ENCODE measurements around the gene ZNF831. TPM values are rescaled to one million over a fixed set of nuclear protein-coding genes. Genes with fewer than 3 reads are reported as not detected.

The ZNF831 gene
- total RNA-seq, 2 donors from 2014 or later, result 3.3 to 5.7 TPM

GRCh38 chr20:59127839-59128238 lies 35.8 kb upstream of the ZNF831 start:
- no peaks in the 10 kb centered on the region for H3K9me3 Mint-ChIP-seq
- ATAC-seq, result no peak
- H3K36me3 Mint-ChIP-seq, result no peaks in the 10 kb centered on the region
- H3K4me1 Mint-ChIP-seq (ENCODE audit: low read depth in 2 of 2), result peaks cover 8 to 12% of the 10 kb centered on the region in 2 donors
- no peak for DNase-seq (ENCODE audit: low spot score)
- no peak overlapping the region for H3K4me3 Mint-ChIP-seq
- H3K27me3 Mint-ChIP-seq, result no peaks in the 10 kb centered on the region
- H3K27ac Mint-ChIP-seq, result peak overlapping the region in 1 of 2 donors; percentile 25

DNA sequence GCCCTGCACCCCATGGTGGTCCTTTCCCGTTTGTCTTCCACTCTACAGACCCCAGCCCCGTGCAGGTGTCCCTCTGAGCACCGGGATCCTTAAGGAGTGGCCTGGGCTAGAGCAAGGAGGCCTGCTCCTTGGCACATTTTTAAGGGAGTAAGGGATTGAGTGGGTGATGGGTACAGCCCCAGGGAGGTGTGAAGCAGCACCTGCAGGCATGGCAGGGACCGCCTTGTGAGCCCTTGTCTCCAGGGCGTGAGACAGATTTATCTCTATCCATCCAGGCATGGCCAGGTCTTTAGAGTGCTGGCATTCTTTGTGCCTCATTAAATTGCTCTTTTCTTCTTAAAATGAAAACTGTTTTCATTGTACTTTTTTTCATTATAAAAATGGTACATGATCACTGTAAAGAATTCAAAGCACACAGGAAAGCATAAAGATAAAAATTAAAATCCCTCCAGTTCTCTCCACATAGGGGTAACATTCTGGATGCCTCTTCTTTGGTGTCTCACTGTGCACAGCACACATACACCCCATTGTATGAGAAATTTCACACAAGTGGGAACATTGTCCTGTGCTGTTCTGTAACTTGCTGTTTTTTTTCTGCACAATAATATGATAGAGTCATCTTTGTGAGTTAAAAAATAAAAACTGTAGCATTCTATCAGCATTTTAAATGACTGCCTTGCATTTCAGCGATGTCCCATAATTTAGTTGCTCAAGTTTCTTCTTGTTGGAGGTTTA lies 31.9 kb upstream of the ZNF831 start:
- no peaks in the 10 kb centered on the region for H3K9me3 Mint-ChIP-seq
- H3K27ac Mint-ChIP-seq, result no peak overlapping the region
- DNase-seq (ENCODE audit: low spot score) (no peak), ATAC-seq (no peak)
- peaks cover 0 to 7% of the 10 kb centered on the region in 2 donors for H3K27me3 Mint-ChIP-seq
- H3K4me3 Mint-ChIP-seq, result no peak overlapping the region
- H3K4me1 Mint-ChIP-seq (ENCODE audit: low read depth in 2 of 2), result peaks cover 3 to 8% of the 10 kb centered on the region in 2 donors
- no peaks in the 10 kb centered on the region for H3K36me3 Mint-ChIP-seq

- Mint-ChIP-seq H3K4me1 (ENCODE audit: low read depth in 2 of 2) (peaks cover 7 to 9% of the 10 kb centered on the region in 2 donors), H3K4me3 (no peak overlapping the region), H3K9me3 (no peaks in the 10 kb centered on the region), H3K27me3 (peaks cover 0 to 7% of the 10 kb centered on the region in 2 donors), H3K27ac (no peak overlapping the region), H3K36me3 (no peaks in the 10 kb centered on the region)
- no peak for ATAC-seq
- no peak for DNase-seq (ENCODE audit: low spot score)
Observed at GRCh38 chr20:59134182-59134581, 29.4 kb upstream of the ZNF831 start.

DNA sequence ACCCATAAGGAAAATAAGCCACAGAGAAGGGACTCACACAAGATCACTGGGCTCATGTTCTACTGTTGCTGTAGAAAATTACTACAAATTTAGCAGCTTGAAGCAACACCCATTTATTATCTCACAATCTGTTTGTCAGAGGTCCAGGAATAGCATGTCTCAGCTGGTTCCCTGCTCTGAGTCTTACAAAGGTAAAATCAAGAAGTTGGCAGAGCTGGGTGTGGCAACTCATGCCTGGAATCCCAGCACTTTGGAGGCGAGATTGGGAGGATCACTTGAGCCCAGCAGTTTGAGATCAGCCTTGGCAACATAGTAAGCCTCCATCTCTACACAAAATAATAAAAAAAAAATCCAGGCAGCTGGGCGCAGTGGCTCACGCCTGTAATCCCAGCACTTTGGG lies 28.5 kb upstream of the ZNF831 start:
- no peak overlapping the region for H3K4me3 Mint-ChIP-seq
- peaks cover 9% of the 10 kb centered on the region in 2 donors for H3K4me1 Mint-ChIP-seq (ENCODE audit: low read depth in 2 of 2)
- DNase-seq (ENCODE audit: low spot score) (no peak), ATAC-seq (no peak)
- H3K9me3 Mint-ChIP-seq, result no peaks in the 10 kb centered on the region
- H3K36me3 Mint-ChIP-seq, result no peaks in the 10 kb centered on the region
- H3K27me3 Mint-ChIP-seq, result peaks cover 0 to 7% of the 10 kb centered on the region in 2 donors
- no peak overlapping the region for H3K27ac Mint-ChIP-seq

DNA sequence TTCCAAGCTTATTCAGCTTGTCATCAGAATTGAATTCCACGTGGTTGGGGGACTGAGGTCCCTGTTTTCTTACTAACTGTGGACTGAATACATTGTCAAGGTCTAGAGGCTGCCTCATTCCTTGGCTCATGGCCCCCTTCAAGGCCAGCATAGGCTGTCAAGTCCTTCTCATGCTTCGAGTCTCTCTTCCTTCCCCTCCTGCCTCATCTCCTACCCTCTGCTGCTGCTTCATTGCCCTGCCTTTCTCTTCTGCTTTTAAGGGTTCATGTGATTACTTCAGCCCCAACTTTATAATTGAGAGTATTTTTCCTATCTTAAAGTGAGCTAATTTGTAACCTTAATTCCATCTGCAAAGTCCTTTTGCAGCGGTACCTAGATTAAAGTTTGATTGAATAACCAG lies 27.6 kb upstream of the ZNF831 start:
- Mint-ChIP-seq H3K4me3 (no peak overlapping the region), H3K36me3 (no peaks in the 10 kb centered on the region), H3K27ac (no peak overlapping the region), H3K4me1 (ENCODE audit: low read depth in 2 of 2) (peaks cover 9 to 14% of the 10 kb centered on the region in 2 donors), H3K27me3 (peaks cover 0 to 7% of the 10 kb centered on the region in 2 donors), H3K9me3 (no peaks in the 10 kb centered on the region)
- no peak for DNase-seq (ENCODE audit: low spot score)
- no peak for ATAC-seq

GRCh38 chr20:59137532-59137931 lies 26.1 kb upstream of the ZNF831 start:
- H3K36me3 Mint-ChIP-seq, result no peaks in the 10 kb centered on the region
- ATAC-seq, result no peak

GRCh38 chr20:59138114-59138748 lies 25.4 kb upstream of the ZNF831 start:
- no peak for ATAC-seq
- no peak overlapping the region for H3K4me3 Mint-ChIP-seq
- no peaks in the 10 kb centered on the region for H3K36me3 Mint-ChIP-seq
- H3K27ac Mint-ChIP-seq, result peak overlapping the region in 1 of 2 donors; percentile 6
- DNase-seq (ENCODE audit: low spot score), result no peak
- H3K9me3 Mint-ChIP-seq, result no peaks in the 10 kb centered on the region
- H3K4me1 Mint-ChIP-seq (ENCODE audit: low read depth in 2 of 2), result peaks cover 9 to 18% of the 10 kb centered on the region in 2 donors
- peaks cover 0 to 7% of the 10 kb centered on the region in 2 donors for H3K27me3 Mint-ChIP-seq

More at GRCh38 chr20:59137532-59137931, 26.1 kb upstream of the ZNF831 start:
- H3K4me3 Mint-ChIP-seq, result no peak overlapping the region
- peaks cover 0 to 7% of the 10 kb centered on the region in 2 donors for H3K27me3 Mint-ChIP-seq
- DNase-seq (ENCODE audit: low spot score), result no peak
- H3K4me1 Mint-ChIP-seq (ENCODE audit: low read depth in 2 of 2), result peaks cover 9 to 16% of the 10 kb centered on the region in 2 donors
- H3K27ac Mint-ChIP-seq, result no peak overlapping the region
- no peaks in the 10 kb centered on the region for H3K9me3 Mint-ChIP-seq

- no peaks in the 10 kb centered on the region for H3K36me3 Mint-ChIP-seq
- H3K4me1 Mint-ChIP-seq (ENCODE audit: low read depth in 2 of 2), result peaks cover 21 to 30% of the 10 kb centered on the region in 2 donors
- H3K9me3 Mint-ChIP-seq, result no peaks in the 10 kb centered on the region
- DNase-seq (ENCODE audit: low spot score) (no peak), ATAC-seq (no peak)
- H3K4me3 Mint-ChIP-seq, result no peak overlapping the region
- peak overlapping the region in 1 of 2 donors; percentile 41 for H3K27ac Mint-ChIP-seq
- peaks cover 0 to 7% of the 10 kb centered on the region in 2 donors for H3K27me3 Mint-ChIP-seq
Observed at GRCh38 chr20:59139998-59140397, 23.6 kb upstream of the ZNF831 start.

- Mint-ChIP-seq H3K4me1 (ENCODE audit: low read depth in 2 of 2) (peaks cover 38 to 50% of the 10 kb centered on the region in 2 donors), H3K27ac (peak overlapping the region in 1 of 2 donors; percentile 51)
Observed at GRCh38 chr20:59141818-59142581, 21.6 kb upstream of the ZNF831 start.

GRCh38 chr20:59143326-59143725 lies 20.3 kb upstream of the ZNF831 start:
- Mint-ChIP-seq H3K36me3 (peaks cover 4% of the 10 kb centered on the region), H3K27ac (peak overlapping the region; percentile 64 to 82), H3K9me3 (no peaks in the 10 kb centered on the region), H3K27me3 (no peaks in the 10 kb centered on the region), H3K4me1 (ENCODE audit: low read depth in 2 of 2) (peaks cover 44 to 59% of the 10 kb centered on the region in 2 donors), H3K4me3 (no peak overlapping the region)
- no peak for DNase-seq (ENCODE audit: low spot score)
- no peak for ATAC-seq

More at GRCh38 chr20:59141818-59142581, 21.6 kb upstream of the ZNF831 start:
- no peaks in the 10 kb centered on the region for H3K27me3 Mint-ChIP-seq
- H3K36me3 Mint-ChIP-seq, result peaks cover 4% of the 10 kb centered on the region
- H3K9me3 Mint-ChIP-seq, result no peaks in the 10 kb centered on the region
- H3K4me3 Mint-ChIP-seq, result no peak overlapping the region
- no peak for ATAC-seq
- DNase-seq (ENCODE audit: low spot score), result no peak

DNA sequence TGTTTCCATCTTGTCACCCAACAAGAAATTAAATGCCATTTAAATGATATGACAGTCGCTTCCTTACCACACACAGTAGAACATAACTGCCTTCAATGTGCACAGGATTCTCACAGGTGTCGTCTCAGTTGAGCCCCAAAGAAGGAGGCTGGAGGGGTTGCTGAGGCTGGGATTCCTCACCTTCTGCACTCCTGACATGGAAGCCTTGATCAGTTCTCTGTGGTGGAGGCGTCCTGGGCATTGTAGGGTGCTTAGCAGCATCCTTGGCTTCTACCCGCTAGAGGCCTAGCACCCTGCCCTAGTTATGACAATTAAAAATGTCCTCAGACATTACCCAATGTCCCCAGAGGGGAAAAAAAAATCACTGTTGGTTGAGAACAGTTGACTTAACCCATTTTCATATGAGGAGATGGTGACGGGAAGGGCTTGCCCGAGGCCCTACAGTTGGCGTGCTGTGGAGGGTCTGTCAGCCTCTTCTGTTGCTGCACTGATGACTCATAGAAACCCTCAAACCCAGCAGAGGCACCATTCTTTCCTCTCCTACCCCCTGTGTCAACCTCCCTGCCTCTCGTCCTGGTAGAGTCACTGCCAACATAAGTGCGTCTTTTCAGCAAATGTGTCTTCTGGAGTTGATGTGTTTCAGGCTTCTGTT lies 19.3 kb upstream of the ZNF831 start:
- no peaks in the 10 kb centered on the region for H3K27me3 Mint-ChIP-seq
- DNase-seq (ENCODE audit: low spot score) (peak; percentile 66), ATAC-seq (peak; percentile 91 to 95)
- H3K36me3 Mint-ChIP-seq, result peaks cover 4% of the 10 kb centered on the region
- H3K9me3 Mint-ChIP-seq, result no peaks in the 10 kb centered on the region
- H3K4me3 Mint-ChIP-seq, result peak overlapping the region; percentile 69
- H3K27ac Mint-ChIP-seq, result peak overlapping the region; percentile 64 to 82
- H3K4me1 Mint-ChIP-seq (ENCODE audit: low read depth in 2 of 2), result peaks cover 48 to 64% of the 10 kb centered on the region in 2 donors

DNA sequence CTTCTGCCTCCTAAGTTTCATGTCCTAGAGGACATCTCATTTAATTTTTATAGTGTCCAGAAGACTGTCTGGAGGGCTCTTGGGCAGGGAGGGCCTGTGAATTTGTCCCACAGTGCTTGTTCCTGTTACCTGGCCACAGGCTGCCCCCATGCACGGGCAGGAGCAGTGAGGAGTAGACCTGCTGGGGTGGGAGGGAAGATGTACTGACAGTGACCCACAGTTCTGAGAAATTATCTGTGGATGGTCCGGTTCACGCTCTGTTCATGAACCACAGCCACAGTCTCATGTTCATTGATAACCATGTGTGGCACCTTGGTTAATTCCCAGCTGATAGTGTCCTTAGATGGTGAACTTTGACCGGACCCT lies 18.8 kb upstream of the ZNF831 start:
- peak overlapping the region; percentile 64 to 82 for H3K27ac Mint-ChIP-seq
- H3K27me3 Mint-ChIP-seq, result no peaks in the 10 kb centered on the region
- DNase-seq (ENCODE audit: low spot score), result no peak
- peak overlapping the region; percentile 69 for H3K4me3 Mint-ChIP-seq
- H3K9me3 Mint-ChIP-seq, result no peaks in the 10 kb centered on the region
- no peak for ATAC-seq
- H3K4me1 Mint-ChIP-seq (ENCODE audit: low read depth in 2 of 2), result peaks cover 52 to 66% of the 10 kb centered on the region in 2 donors
- peaks cover 4% of the 10 kb centered on the region for H3K36me3 Mint-ChIP-seq

- Mint-ChIP-seq H3K27ac (peak overlapping the region; percentile 64 to 82), H3K36me3 (peaks cover 4% of the 10 kb centered on the region), H3K9me3 (no peaks in the 10 kb centered on the region), H3K4me3 (peak overlapping the region; percentile 69), H3K27me3 (no peaks in the 10 kb centered on the region), H3K4me1 (ENCODE audit: low read depth in 2 of 2) (peaks cover 57 to 67% of the 10 kb centered on the region in 2 donors)
- DNase-seq (ENCODE audit: low spot score) (no peak), ATAC-seq (no peak)
Observed at GRCh38 chr20:59145247-59145923, 18.2 kb upstream of the ZNF831 start.
